ENCODE results near the gene NOC3L. TPM values are rescaled to one million over a fixed set of nuclear protein-coding genes. Genes with fewer than 3 reads are reported as not detected.

The NOC3L gene
- total and polyA plus RNA-seq, 2 of the 4 experiments (the other 2 are of a cell fraction): 11.9 to 26.5 TPM

DNA sequence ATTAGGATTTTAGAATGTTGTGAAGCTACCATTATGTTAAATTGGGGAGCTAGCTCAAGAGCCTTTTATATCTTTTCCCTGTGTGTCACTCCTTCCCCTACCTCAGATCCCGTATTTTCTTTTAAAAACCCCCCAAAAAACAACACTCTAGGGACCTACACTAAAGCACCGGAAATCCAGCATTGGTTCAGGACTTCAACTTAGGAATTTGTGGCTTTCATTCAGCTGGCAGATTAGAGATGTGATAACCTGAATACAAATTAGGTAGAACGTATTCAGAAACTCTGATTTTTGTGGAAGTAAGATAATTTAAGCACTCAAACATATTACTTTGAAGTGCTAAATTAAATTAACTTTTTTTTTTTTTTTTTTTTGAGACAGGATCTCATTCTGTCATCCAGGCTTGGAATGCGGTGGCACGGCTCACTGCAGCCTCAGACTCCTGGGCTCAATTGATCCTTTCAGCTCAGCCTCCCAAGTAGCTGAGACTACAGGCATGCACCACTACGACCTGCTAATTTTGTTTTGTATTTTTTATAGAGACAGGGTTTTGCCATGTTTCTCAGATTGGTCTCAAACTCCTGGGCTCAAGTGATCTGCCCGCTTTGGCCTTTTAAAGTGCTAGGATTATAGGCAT, 46.4 kb upstream of the NOC3L start:
- no TSS peak for BruUV-seq (replicated peaks)
- Histone ChIP-seq H4K5ac (ENCODE audit: low read depth, low read length) (no peak overlapping the region), H3K9me3 (ENCODE audit: control insufficient read depth, insufficient read depth, low read length) (no peaks in the 10 kb centered on the region), H3K4me1 (ENCODE audit: control insufficient read depth, insufficient read depth, low read length) (peaks cover 7% of the 10 kb centered on the region), H2BK15ac (ENCODE audit: low read depth, low read length) (no peak overlapping the region), H3K18ac (ENCODE audit: low read depth, low read length) (no peak overlapping the region), H4K91ac (ENCODE audit: insufficient read depth, low read depth, low read length) (no peak overlapping the region), H4K20me1 (ENCODE audit: insufficient read depth, low read length) (peaks cover 11% of the 10 kb centered on the region; the same call in 1 of the 2 replicates), H3K9ac (ENCODE audit: low read depth, low read length) (no peak overlapping the region), H3K56ac (ENCODE audit: extremely low read depth, insufficient read depth, low read length) (no peak overlapping the region), H2AK5ac (ENCODE audit: low read depth, low read length) (no peak overlapping the region), H3K4me2 (ENCODE audit: low read depth, low read length) (no peak overlapping the region), H3K9me1 (ENCODE audit: insufficient read depth, low read length) (no peaks in the 10 kb centered on the region), H2AK9ac (replicated peaks; ENCODE audit: low read depth, low read length, poor library complexity) (no peak overlapping the region), H3K23ac (ENCODE audit: low read depth, low read length) (no peak overlapping the region), H3K36me3 (ENCODE audit: control insufficient read depth, insufficient read depth, low read length) (no peaks in the 10 kb centered on the region), H3K27me3 (ENCODE audit: control insufficient read depth, insufficient read depth, low read length) (no peaks in the 10 kb centered on the region), H2BK120ac (ENCODE audit: low read depth, low read length) (no peak overlapping the region), H2BK20ac (ENCODE audit: low read depth, low read length) (no peak overlapping the region), H3K27ac (ENCODE audit: insufficient read depth, low read length) (no peak overlapping the region), H3K4ac (ENCODE audit: low read depth, low read length) (no peak overlapping the region), H2AFZ (replicated peaks; ENCODE audit: low read length, poor library complexity) (no peak overlapping the region), H3K4me3 (ENCODE audit: insufficient read depth, low read depth, low read length) (no peak overlapping the region), H3K79me1 (ENCODE audit: low read depth in 1 of 2, low read length in 2 of 2) (peaks cover 17 to 49% of the 10 kb centered on the region in 2 experiments), H2BK5ac (ENCODE audit: low read depth, low read length, poor library complexity, severe bottlenecking) (no peak overlapping the region), H4K8ac (ENCODE audit: low read depth in 2 of 2, low read length in 2 of 2) (no peak overlapping the region), H3K14ac (replicated peaks; ENCODE audit: low read depth, low read length) (no peak overlapping the region)
- POLR2A ChIA-PET (ENCODE audit: unreplicated experiment): no interaction called here
- in situ Hi-C loops (cut with MboI; ENCODE audit: low sequenced_read_pairs): no loop called here
- WGBS, 2 experiments (ENCODE audit: extremely low coverage in 2 of 2, insufficient read length in 1 of 2): 100% methylated on average over 1 of the region's 7 CpGs; no CpG with 5 or more reads in 1 of the 2 experiments
- CTCF ChIA-PET: no interaction called here
- TF ChIP-seq RAD21 (IDR thresholded peaks at IDR 0.05; ENCODE audit: low read length): no peak
- TF ChIP-seq, protein P1, sequence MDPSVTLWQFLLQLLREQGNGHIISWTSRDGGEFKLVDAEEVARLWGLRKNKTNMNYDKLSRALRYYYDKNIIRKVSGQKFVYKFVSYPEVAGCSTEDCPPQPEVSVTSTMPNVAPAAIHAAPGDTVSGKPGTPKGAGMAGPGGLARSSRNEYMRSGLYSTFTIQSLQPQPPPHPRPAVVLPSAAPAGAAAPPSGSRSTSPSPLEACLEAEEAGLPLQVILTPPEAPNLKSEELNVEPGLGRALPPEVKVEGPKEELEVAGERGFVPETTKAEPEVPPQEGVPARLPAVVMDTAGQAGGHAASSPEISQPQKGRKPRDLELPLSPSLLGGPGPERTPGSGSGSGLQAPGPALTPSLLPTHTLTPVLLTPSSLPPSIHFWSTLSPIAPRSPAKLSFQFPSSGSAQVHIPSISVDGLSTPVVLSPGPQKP (IDR thresholded peaks at IDR 0.05; ENCODE audit: borderline replicate concordance, low read depth, low read length): no peak
- TF ChIP-seq, protein P2, sequence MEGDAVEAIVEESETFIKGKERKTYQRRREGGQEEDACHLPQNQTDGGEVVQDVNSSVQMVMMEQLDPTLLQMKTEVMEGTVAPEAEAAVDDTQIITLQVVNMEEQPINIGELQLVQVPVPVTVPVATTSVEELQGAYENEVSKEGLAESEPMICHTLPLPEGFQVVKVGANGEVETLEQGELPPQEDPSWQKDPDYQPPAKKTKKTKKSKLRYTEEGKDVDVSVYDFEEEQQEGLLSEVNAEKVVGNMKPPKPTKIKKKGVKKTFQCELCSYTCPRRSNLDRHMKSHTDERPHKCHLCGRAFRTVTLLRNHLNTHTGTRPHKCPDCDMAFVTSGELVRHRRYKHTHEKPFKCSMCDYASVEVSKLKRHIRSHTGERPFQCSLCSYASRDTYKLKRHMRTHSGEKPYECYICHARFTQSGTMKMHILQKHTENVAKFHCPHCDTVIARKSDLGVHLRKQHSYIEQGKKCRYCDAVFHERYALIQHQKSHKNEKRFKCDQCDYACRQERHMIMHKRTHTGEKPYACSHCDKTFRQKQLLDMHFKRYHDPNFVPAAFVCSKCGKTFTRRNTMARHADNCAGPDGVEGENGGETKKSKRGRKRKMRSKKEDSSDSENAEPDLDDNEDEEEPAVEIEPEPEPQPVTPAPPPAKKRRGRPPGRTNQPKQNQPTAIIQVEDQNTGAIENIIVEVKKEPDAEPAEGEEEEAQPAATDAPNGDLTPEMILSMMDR (conservative IDR thresholded peaks at IDR 0.05; ENCODE audit: low read depth, low read length): no peak
- ATAC-seq (ENCODE audit: low read depth): no peak
- dilution Hi-C loops (cut with HindIII; ENCODE audit: low sequenced_read_pairs, unreplicated experiment): no loop called here
- intact Hi-C loops (cut with micrococcal nuclease): no loop called here
- no peak for DNase-seq
